Measurements from ENCODE around the gene DNALI1. TPM values are rescaled to one million over a fixed set of nuclear protein-coding genes. Genes with fewer than 3 reads are reported as not detected.

DNALI1 gene
- total RNA-seq, 4 donors from 2014 or later = 10.4 to 15.7 (median 13.6) TPM

GRCh38 chr1:37549341-37549740 lies 7.4 kb upstream of the DNALI1 start:
- H3K36me3 ChIP-seq = peaks cover 33 to 82% (median 62%) of the 10 kb centered on the region in 4 donors
- H3K9me3 ChIP-seq = no peaks in the 10 kb centered on the region
- no peak for DNase-seq (ENCODE audit: extremely low spot score)
- intact Hi-C loops (cut with DNase I) = no loop called here
- WGBS = 95% methylated on average over 6 of the region's 6 CpGs
- TF ChIP-seq POLR2AphosphoS5 (IDR thresholded peaks at IDR 0.05) (no peak), POLR2A (IDR thresholded peaks at IDR 0.05; ENCODE audit: low read depth) (no peak), EP300 (IDR thresholded peaks at IDR 0.05) (no peak)
- TF ChIP-seq, protein P1, sequence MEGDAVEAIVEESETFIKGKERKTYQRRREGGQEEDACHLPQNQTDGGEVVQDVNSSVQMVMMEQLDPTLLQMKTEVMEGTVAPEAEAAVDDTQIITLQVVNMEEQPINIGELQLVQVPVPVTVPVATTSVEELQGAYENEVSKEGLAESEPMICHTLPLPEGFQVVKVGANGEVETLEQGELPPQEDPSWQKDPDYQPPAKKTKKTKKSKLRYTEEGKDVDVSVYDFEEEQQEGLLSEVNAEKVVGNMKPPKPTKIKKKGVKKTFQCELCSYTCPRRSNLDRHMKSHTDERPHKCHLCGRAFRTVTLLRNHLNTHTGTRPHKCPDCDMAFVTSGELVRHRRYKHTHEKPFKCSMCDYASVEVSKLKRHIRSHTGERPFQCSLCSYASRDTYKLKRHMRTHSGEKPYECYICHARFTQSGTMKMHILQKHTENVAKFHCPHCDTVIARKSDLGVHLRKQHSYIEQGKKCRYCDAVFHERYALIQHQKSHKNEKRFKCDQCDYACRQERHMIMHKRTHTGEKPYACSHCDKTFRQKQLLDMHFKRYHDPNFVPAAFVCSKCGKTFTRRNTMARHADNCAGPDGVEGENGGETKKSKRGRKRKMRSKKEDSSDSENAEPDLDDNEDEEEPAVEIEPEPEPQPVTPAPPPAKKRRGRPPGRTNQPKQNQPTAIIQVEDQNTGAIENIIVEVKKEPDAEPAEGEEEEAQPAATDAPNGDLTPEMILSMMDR (IDR thresholded peaks at IDR 0.05) = no peak
- no peaks in the 10 kb centered on the region for H3K27me3 ChIP-seq
- no peak overlapping the region for H3K4me3 ChIP-seq
- peaks cover 17 to 34% (median 24%) of the 10 kb centered on the region in 4 donors for H3K4me1 ChIP-seq
- no peak overlapping the region for H3K27ac ChIP-seq (replicated peaks in 1 of 4)

- peaks cover 30 to 63% (median 42%) of the 10 kb centered on the region in 4 donors for H3K4me1 ChIP-seq
- H3K27ac ChIP-seq (replicated peaks in 1 of 4) = peak overlapping the region; percentile 86 to 91 (median 88)
- intact Hi-C loops (cut with DNase I) = no loop called here
- H3K9me3 ChIP-seq = no peaks in the 10 kb centered on the region
- peak overlapping the region; percentile 82 to 98 (median 90) for H3K4me3 ChIP-seq
- no peaks in the 10 kb centered on the region for H3K27me3 ChIP-seq
- TF ChIP-seq EP300 (IDR thresholded peaks at IDR 0.05) (no peak), POLR2A (IDR thresholded peaks at IDR 0.05; ENCODE audit: low read depth) (no peak), POLR2AphosphoS5 (IDR thresholded peaks at IDR 0.05) (no peak)
- TF ChIP-seq, protein P1 (IDR thresholded peaks at IDR 0.05) = no peak
- no peak for DNase-seq (ENCODE audit: extremely low spot score)
- peaks cover 18 to 42% (median 21%) of the 10 kb centered on the region in 4 donors for H3K36me3 ChIP-seq
- WGBS = 10% methylated on average over 8 of the region's 11 CpGs
Measured at GRCh38 chr1:37553598-37553926, 3.2 kb upstream of the DNALI1 start.

DNA sequence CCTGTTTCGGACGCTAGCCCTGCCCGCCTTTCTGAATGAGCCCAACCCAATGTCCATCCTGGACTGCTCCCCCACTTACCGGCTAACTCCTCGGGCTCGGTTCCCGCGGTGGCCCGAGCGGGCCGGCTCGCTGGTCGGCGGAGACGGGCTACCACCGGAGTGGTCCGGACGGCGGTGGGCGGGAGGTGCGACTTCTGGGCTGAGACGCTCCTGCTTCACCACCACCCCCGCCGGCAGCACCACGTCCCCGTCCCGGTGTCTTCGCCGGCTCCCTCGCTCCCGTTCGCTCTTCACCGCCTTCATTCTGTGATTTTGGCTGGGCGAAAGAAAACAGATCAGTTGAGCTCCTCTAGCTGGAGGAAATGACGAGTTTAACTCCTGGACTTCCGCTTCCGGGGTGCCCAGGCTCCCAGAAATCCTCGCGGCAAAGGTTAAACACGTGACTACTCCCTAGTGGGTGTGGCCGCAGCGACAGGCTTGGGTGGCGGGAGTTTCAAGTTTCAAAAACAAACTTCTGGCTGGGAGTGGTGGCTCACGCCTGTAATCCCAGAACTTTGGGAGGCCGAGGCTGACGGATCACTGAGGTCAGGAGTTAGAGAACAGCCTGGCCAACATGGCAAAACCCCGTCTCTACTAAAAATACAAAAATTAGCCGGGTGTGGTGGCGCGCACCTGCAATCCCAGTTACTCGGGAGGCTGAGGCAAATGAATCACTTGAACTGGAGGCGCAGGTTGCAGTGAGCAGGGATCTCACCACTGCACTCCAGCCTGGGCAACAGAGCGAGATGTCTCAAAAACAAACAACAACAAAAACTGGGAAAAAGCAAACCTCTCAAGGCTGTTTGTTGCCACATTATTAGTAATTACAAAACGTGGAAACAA lies 2.6 kb upstream of the DNALI1 start, which contains the start of gene SNIP1:
Gene SNIP1 (minus strand): TSS at position 367 of the 882 bp plus-strand sequence. CDS start 64 bp downstream, at position 303.
- peaks cover 30 to 62% (median 42%) of the 10 kb centered on the region in 4 donors for H3K4me1 ChIP-seq
- TF ChIP-seq, protein P1 (IDR thresholded peaks at IDR 0.05) = peak in 1 of 3 experiments; percentile 38
- TF ChIP-seq POLR2A (IDR thresholded peaks at IDR 0.05; ENCODE audit: low read depth) (peak; percentile 75), EP300 (IDR thresholded peaks at IDR 0.05) (no peak), POLR2AphosphoS5 (IDR thresholded peaks at IDR 0.05) (peak; percentile 98 to 99)
- peak within 1 kb of the TSS; percentile 82 to 98 (median 90) for H3K4me3 ChIP-seq
- H3K36me3 ChIP-seq = peaks cover 12 to 43% (median 20%) of the 10 kb centered on the region in 4 donors
- H3K27ac ChIP-seq (replicated peaks in 1 of 4) = peak within 1 kb of the TSS; percentile 86 to 91 (median 88)
- DNase-seq (ENCODE audit: extremely low spot score) = peak; percentile 98
- intact Hi-C loops (cut with DNase I) = no loop called here
- H3K27me3 ChIP-seq = no peaks in the 10 kb centered on the region
- WGBS = 23% methylated on average over 29 of the region's 54 CpGs
- no peaks in the 10 kb centered on the region for H3K9me3 ChIP-seq

DNA sequence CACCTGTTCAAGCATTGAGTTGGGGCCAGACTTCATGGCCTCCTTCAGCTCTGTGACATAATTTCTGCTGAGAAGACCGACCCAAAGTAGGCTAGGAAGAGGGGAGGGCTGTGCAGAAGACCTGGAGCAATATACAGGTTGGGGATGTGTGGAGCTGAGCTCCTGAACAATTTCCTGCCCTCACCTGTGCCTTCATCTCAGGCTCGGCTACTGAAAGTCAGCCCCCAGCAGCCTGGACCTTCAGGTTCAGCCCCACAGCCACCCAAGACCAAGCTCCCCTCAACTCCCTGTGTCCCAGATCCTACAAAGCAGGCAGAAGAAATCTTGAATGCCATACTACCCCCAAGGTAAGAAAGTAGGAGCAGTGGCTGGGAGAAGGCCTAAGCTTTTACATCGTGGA lies 662 bp downstream of the DNALI1 start:
- peaks cover 18 to 44% (median 32%) of the 10 kb centered on the region in 4 donors for H3K4me1 ChIP-seq
- TF ChIP-seq POLR2AphosphoS5 (IDR thresholded peaks at IDR 0.05) (no peak), POLR2A (IDR thresholded peaks at IDR 0.05; ENCODE audit: low read depth) (no peak), EP300 (IDR thresholded peaks at IDR 0.05) (no peak)
- TF ChIP-seq, protein P1 (IDR thresholded peaks at IDR 0.05) = no peak
- peaks cover 0 to 35% (median 16%) of the 10 kb centered on the region in 4 donors for H3K36me3 ChIP-seq
- no peak for DNase-seq (ENCODE audit: extremely low spot score)
- H3K9me3 ChIP-seq = no peaks in the 10 kb centered on the region
- peak overlapping the region; percentile 55 to 80 (median 69) for H3K27ac ChIP-seq (replicated peaks in 1 of 4)
- WGBS = 73% methylated on average over 2 of the region's 3 CpGs
- H3K27me3 ChIP-seq = no peaks in the 10 kb centered on the region
- intact Hi-C loops (cut with DNase I) = no loop called here
- peak overlapping the region; percentile 51 to 58 (median 52) for H3K4me3 ChIP-seq

Data from esophagus muscularis mucosa (tissue), 4 donors.